Erythroblast (primary cell): ENCODE results near the gene PTTG1IP.

Source experiments
- GATA1 ChIP-seq: IDR thresholded peaks from 2 replicates; pipeline ENCODE4 v1.6.1; 2011; ENCODE audit warnings: low read depth, mild to moderate bottlenecking, control low read depth, low read length, moderate library complexity
- POLR2A ChIP-seq: IDR thresholded peaks from 2 replicates; pipeline ENCODE4 v1.6.1; 2011; ENCODE audit warnings: mild to moderate bottlenecking, low read length

DNA sequence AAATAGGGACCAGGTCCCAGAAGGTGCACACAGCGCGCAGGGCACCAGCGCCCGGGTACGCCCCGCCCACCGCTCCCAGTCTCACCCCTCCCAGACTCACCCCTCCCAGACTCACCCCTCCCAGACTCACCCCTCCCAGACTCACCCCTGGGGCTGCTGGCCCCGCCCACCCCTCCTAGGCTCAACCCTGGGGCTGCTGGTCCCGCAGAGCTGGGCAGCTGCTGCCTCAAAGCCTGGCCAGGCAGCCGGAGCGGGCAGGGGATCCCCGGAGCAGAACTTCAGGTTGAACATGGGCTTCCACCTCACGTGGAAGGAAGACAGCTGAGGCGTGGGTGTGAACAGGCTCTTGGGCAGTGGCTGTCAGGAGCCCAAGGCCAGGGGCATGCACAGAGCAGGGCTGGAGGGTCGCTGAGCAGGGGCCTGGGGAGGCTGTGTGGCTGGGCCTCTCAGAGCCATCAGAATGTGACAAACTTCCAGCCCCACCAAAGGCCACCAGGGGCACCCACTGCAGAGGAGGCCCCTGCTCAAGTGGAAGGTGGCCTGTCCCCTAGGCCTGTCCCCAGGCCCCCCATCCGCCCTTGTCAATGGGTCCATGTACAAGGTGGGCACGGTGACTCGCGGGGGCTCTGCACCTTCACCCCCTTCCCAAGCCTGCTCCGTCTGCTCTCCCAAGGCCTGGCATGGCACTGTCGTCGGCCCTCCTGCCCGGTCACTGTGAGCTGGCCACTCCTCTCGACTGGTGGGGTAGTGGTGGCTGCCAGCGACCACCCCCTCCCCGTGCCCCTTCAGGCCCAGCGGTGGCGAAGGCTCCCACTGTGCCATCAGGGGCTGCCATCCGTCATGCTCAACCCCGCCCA lies 35.2 kb downstream of the PTTG1IP start:
- TF ChIP-seq POLR2A (no peak), GATA1 (no peak)
